A549 (cell line): ENCODE data around the gene TRAPPC3. TPM values are rescaled to one million over a fixed set of nuclear protein-coding genes. Genes with fewer than 3 reads are reported as not detected.

ENCODE experiments used
- ATAC-seq, 2 experiments: fragments of 200-7000 bp in 1 of 2; fragments of >200 bp in 1 of 2; cut with Nextera tagmentation in 1 of 2; cut with Tn5 transposase in 1 of 2; 3 replicates each; pipeline versions ENCODE4 v1.8.0 to v1.9.1; 2018 to 2020; ENCODE audit warnings: mild to moderate bottlenecking in 1 of 2, moderate library complexity in 1 of 2
- CTCF ChIA-PET: fragments of 300-600 bp; sonication (Branson Sonifier 250); formaldehyde crosslinking; extraction: SDS; loops from one replicate; lab custom pipeline; 2021; ENCODE audit warnings: antibody characterized with exemption, inconsistent platforms; lab: Yijun Ruan, JAX
- POLR2A ChIA-PET: fragments of 350-600 bp; formaldehyde crosslinking; extraction: SDS; loops from one replicate; lab custom pipeline; 2021; ENCODE audit warnings: antibody characterized with exemption, inconsistent platforms; lab: Yijun Ruan, JAX
- DNase-seq, 2 experiments: peaks; one replicate each; pipeline versions ENCODE4 v3.0.0 to v3.0.0-alpha.2; 2011 to 2016; ENCODE audit warnings: low read depth in 1 of 2, low spot score in 1 of 2
- FAIRE-seq: peaks from 2 replicates; lab custom pipeline; 2011; peaks lifted over from hg19 to GRCh38; lab: Jason Lieb, UNC
- H3K27ac ChIP-seq, 2 experiments: fragments of >200 bp; sonication (Bioruptor Twin); formaldehyde crosslinking; 3 replicates each; pipeline ENCODE4 v1.5.1; 2016 to 2017
- H3K4me1 ChIP-seq: fragments of >200 bp; sonication (Bioruptor Twin); formaldehyde crosslinking; 3 replicates; pipeline ENCODE4 v1.6.1; 2016
- H3K4me2 ChIP-seq: fragments of >200 bp; sonication (Bioruptor Twin); formaldehyde crosslinking; 3 replicates; pipeline ENCODE4 v1.6.1; 2016
- H3K4me3 ChIP-seq: fragments of >200 bp; sonication (Bioruptor Twin); formaldehyde crosslinking; 3 replicates; pipeline ENCODE4 v1.5.1; 2016
- H3K9me3 ChIP-seq: fragments of >200 bp; sonication (Bioruptor Twin); formaldehyde crosslinking; 3 replicates; pipeline ENCODE4 v1.6.1; 2016
- BHLHE40 ChIP-seq: IDR thresholded peaks from 2 replicates; pipeline ENCODE4 v1.6.1; 2012; ENCODE audit warnings: low read depth, low read length, inconsistent platforms
- CBX8 ChIP-seq: fragments of 200-600 bp; sonication (generic); IDR thresholded peaks from 2 replicates; pipeline ENCODE4 v1.6.1; 2016
- CEBPB ChIP-seq, 2 experiments: fragments of >200 bp in 1 of 2; sonication (Bioruptor Twin) in 1 of 2; formaldehyde crosslinking in 1 of 2; IDR thresholded peaks; 2 replicates each; pipeline ENCODE4 v1.6.1; 2012 to 2016
- CHD4 ChIP-seq: fragments of 200-600 bp; sonication (generic); IDR thresholded peaks from 2 replicates; pipeline ENCODE4 v1.6.1; 2016; ENCODE audit warnings: antibody characterized with exemption, mild to moderate bottlenecking, borderline replicate concordance
- EHF ChIP-seq: fragments of 250-450 bp; sonication (Bioruptor Pico); IDR thresholded peaks from 2 replicates; pipeline ENCODE4 v1.5.0; 2020; ENCODE audit warnings: mild to moderate bottlenecking
- EHMT2 ChIP-seq: fragments of 200-600 bp; sonication (generic); IDR thresholded peaks from 2 replicates; pipeline ENCODE4 v1.6.1; 2016; ENCODE audit warnings: antibody characterized with exemption, low read depth, mild to moderate bottlenecking, moderate library complexity
- EP300 ChIP-seq, 2 experiments: fragments of >200 bp; sonication (Bioruptor Twin); formaldehyde crosslinking; IDR thresholded peaks; 2 replicates in 1 of 2; 3 replicates in 1 of 2; pipeline ENCODE4 v1.6.1; 2016 to 2017
- GATA3 ChIP-seq: IDR thresholded peaks from 2 replicates; pipeline ENCODE4 v1.6.1; 2012; ENCODE audit warnings: borderline replicate concordance
- JUN ChIP-seq, 2 experiments: fragments of >200 bp; sonication (Bioruptor Twin); formaldehyde crosslinking; IDR thresholded peaks; 2 replicates in 1 of 2; 3 replicates in 1 of 2; pipeline ENCODE4 v1.6.1; 2016 to 2017
- MAZ ChIP-seq: fragments of 150-350 bp; IDR thresholded peaks from 2 replicates; pipeline ENCODE4 v1.6.1; 2014; ENCODE audit warnings: antibody characterized with exemption, low read depth, low read length, borderline replicate concordance
- MYC ChIP-seq: IDR thresholded peaks from 2 replicates; pipeline ENCODE4 v1.6.1; 2012; ENCODE audit warnings: mild to moderate bottlenecking, inconsistent platforms, low read length, improper control_type of control experiment, borderline replicate concordance
- NFE2L2 ChIP-seq: fragments of 150-350 bp; conservative IDR thresholded peaks from 2 replicates; pipeline ENCODE4 v1.6.1; 2014; ENCODE audit warnings: low read length
- NR3C1 ChIP-seq: fragments of >200 bp; sonication (Bioruptor Twin); formaldehyde crosslinking; IDR thresholded peaks from 3 replicates; pipeline ENCODE4 v1.6.1; 2017
- RNF2 ChIP-seq: fragments of 200-600 bp; sonication (generic); IDR thresholded peaks from 2 replicates; pipeline ENCODE4 v1.6.1; 2016; ENCODE audit warnings: low read depth, mild to moderate bottlenecking, antibody characterized with exemption, moderate library complexity, borderline replicate concordance
- WGBS: methylation state at CpG from one replicate; pipeline ENCODE4 v1.1.6; 2017; ENCODE audit errors: missing lambda C conversion rate; 5-methylcytosine and 5-hydroxymethylcytosine counted together
- polyA plus RNA-seq, 4 experiments: library from polyadenylated mRNA; depleted of rRNA in 3 of 4; stranded (reverse); fragments of >200 nt; fragmentation: RNase III in 1 of 4; extraction: RNeasy Plus Mini Kit Qiagen cat#74134 plus additional on column Dnase treatment in 1 of 4; gene quantifications; 2 replicates in 3 of 4; 3 replicates in 1 of 4; pipeline ENCODE4 v1.2.3, GENCODE V29; 2011 to 2017
- TF ChIP-seq, protein P1 (sequence below): fragments of 150-350 bp; IDR thresholded peaks from 2 replicates; pipeline ENCODE4 v1.6.1; 2014; ENCODE audit warnings: low read depth, mild to moderate bottlenecking, low read length
- TF ChIP-seq, protein P2 (sequence below): fragments of 450-650 bp; IDR thresholded peaks from 2 replicates; pipeline ENCODE4 v1.6.1; 2014; ENCODE audit warnings: antibody characterized with exemption
- TF ChIP-seq, protein P3 (sequence below): IDR thresholded peaks from 2 replicates; pipeline ENCODE4 v1.6.1; 2012
- TF ChIP-seq, protein P4 (sequence below): fragments of 200-600 bp; sonication (generic); IDR thresholded peaks from 2 replicates; pipeline ENCODE4 v1.6.1; 2016; ENCODE audit warnings: antibody characterized with exemption, mild to moderate bottlenecking, moderate library complexity
- TF ChIP-seq, protein P5 (sequence below): fragments of >200 bp; sonication (Bioruptor Twin); formaldehyde crosslinking; IDR thresholded peaks from 3 replicates; pipeline ENCODE4 v1.5.1; 2016

TRAPPC3 gene
- polyA plus RNA-seq, 2 of the 4 experiments (the other 2 are of a cell fraction), result 62.2 to 103 TPM

DNA sequence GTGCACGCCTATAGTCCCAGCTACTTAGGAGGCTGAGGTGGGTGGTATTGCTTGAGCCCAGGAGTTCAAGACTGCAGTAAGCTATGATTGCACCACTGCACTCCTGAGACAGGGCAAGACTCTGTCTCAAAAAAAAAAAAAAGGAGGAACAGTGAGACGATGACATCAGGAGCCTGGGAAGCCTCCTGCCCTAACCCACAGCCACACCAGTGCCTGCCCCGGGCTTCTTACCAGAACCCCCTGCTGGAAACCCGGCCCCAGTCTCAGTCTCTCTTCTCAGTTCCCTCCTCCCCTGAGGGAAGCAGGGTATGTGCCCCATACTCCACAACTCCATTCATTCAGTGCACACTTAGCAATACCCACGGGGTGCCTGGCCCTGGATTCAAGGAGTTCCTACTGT is 33.4 kb downstream of the TRAPPC3 start:
- POLR2A ChIA-PET, result no interaction called here
- Histone ChIP-seq H3K4me2 (no peak overlapping the region), H3K4me1 (no peaks in the 10 kb centered on the region), H3K9me3 (no peaks in the 10 kb centered on the region), H3K4me3 (no peak overlapping the region)
- CTCF ChIA-PET, result interaction anchor here (1.2 to 8.0 kb wide), 4 partner anchors 16 to 72 kb away, joined by 3 to 49 read pairs (median 8); no protein-coding TSS in a partner anchor
- ATAC-seq, result no peak; a peak in 1 of 6 replicates
- TF ChIP-seq CEBPB (IDR thresholded peaks at IDR 0.05), result no peak
- no peak for TF ChIP-seq RNF2
- TF ChIP-seq MAZ, result no peak
- TF ChIP-seq BHLHE40, result no peak
- no peak for TF ChIP-seq GATA3
- TF ChIP-seq, protein P1, sequence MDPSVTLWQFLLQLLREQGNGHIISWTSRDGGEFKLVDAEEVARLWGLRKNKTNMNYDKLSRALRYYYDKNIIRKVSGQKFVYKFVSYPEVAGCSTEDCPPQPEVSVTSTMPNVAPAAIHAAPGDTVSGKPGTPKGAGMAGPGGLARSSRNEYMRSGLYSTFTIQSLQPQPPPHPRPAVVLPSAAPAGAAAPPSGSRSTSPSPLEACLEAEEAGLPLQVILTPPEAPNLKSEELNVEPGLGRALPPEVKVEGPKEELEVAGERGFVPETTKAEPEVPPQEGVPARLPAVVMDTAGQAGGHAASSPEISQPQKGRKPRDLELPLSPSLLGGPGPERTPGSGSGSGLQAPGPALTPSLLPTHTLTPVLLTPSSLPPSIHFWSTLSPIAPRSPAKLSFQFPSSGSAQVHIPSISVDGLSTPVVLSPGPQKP, result no peak
- no peak for TF ChIP-seq CBX8
- TF ChIP-seq, protein P2, sequence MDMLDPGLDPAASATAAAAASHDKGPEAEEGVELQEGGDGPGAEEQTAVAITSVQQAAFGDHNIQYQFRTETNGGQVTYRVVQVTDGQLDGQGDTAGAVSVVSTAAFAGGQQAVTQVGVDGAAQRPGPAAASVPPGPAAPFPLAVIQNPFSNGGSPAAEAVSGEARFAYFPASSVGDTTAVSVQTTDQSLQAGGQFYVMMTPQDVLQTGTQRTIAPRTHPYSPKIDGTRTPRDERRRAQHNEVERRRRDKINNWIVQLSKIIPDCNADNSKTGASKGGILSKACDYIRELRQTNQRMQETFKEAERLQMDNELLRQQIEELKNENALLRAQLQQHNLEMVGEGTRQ, result no peak
- TF ChIP-seq NFE2L2, result no peak
- TF ChIP-seq, protein P3, sequence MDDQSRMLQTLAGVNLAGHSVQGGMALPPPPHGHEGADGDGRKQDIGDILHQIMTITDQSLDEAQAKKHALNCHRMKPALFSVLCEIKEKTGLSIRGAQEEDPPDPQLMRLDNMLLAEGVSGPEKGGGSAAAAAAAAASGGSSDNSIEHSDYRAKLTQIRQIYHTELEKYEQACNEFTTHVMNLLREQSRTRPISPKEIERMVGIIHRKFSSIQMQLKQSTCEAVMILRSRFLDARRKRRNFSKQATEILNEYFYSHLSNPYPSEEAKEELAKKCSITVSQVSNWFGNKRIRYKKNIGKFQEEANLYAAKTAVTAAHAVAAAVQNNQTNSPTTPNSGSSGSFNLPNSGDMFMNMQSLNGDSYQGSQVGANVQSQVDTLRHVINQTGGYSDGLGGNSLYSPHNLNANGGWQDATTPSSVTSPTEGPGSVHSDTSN, result no peak
- TF ChIP-seq JUN (IDR thresholded peaks at IDR 0.05), result no peak
- TF ChIP-seq, all 56 proteins: peak for 0
- 62% methylated on average over 5 of the region's 5 CpGs for WGBS
- no peak for DNase-seq
- no peak for FAIRE-seq
- no peak overlapping the region for H3K27ac ChIP-seq

DNA sequence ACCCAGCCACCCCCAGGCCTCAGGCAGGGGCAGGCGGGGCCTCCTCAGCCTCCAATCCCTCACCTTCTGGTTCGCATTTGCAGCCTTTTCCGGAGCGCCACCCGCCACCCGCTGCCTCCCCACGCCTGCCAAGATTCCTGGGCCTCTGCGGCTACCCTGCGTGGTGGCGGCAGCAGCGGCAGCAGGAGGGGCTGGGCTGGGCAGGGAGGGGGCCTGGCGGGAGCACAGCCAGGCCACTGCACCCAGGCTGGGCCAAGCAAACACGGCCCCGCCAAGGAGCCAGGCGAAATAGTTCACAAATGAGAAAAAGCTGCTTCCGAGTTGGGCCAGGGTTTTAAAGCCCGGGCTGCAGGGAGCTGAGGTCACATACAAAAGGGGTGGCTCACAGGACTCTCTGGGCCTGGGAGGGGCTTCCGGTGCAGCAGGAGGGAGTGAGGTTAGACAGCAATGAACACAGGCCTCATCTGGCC is 34.1 kb downstream of the TRAPPC3 start:
- DNase-seq, result no peak
- no peak overlapping the region for H3K27ac ChIP-seq
- CTCF ChIA-PET, result interaction anchor here (1.2 to 8.0 kb wide), 3 partner anchors 19 to 257 kb away, joined by 3 to 49 read pairs (median 7); no protein-coding TSS in a partner anchor
- no peak for FAIRE-seq
- H3K4me2 ChIP-seq, result no peak overlapping the region
- POLR2A ChIA-PET, result no interaction called here
- H3K4me3 ChIP-seq, result no peak overlapping the region
- no peak for ATAC-seq
- H3K4me1 ChIP-seq, result no peaks in the 10 kb centered on the region
- TF ChIP-seq MYC, result no peak
- TF ChIP-seq, protein P4, sequence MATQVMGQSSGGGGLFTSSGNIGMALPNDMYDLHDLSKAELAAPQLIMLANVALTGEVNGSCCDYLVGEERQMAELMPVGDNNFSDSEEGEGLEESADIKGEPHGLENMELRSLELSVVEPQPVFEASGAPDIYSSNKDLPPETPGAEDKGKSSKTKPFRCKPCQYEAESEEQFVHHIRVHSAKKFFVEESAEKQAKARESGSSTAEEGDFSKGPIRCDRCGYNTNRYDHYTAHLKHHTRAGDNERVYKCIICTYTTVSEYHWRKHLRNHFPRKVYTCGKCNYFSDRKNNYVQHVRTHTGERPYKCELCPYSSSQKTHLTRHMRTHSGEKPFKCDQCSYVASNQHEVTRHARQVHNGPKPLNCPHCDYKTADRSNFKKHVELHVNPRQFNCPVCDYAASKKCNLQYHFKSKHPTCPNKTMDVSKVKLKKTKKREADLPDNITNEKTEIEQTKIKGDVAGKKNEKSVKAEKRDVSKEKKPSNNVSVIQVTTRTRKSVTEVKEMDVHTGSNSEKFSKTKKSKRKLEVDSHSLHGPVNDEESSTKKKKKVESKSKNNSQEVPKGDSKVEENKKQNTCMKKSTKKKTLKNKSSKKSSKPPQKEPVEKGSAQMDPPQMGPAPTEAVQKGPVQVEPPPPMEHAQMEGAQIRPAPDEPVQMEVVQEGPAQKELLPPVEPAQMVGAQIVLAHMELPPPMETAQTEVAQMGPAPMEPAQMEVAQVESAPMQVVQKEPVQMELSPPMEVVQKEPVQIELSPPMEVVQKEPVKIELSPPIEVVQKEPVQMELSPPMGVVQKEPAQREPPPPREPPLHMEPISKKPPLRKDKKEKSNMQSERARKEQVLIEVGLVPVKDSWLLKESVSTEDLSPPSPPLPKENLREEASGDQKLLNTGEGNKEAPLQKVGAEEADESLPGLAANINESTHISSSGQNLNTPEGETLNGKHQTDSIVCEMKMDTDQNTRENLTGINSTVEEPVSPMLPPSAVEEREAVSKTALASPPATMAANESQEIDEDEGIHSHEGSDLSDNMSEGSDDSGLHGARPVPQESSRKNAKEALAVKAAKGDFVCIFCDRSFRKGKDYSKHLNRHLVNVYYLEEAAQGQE, result no peak
- no peak for TF ChIP-seq CHD4
- TF ChIP-seq EP300 (IDR thresholded peaks at IDR 0.05), result no peak
- TF ChIP-seq NR3C1, result no peak
- no peak for TF ChIP-seq EHMT2
- no peak for TF ChIP-seq EHF
- TF ChIP-seq, protein P5, sequence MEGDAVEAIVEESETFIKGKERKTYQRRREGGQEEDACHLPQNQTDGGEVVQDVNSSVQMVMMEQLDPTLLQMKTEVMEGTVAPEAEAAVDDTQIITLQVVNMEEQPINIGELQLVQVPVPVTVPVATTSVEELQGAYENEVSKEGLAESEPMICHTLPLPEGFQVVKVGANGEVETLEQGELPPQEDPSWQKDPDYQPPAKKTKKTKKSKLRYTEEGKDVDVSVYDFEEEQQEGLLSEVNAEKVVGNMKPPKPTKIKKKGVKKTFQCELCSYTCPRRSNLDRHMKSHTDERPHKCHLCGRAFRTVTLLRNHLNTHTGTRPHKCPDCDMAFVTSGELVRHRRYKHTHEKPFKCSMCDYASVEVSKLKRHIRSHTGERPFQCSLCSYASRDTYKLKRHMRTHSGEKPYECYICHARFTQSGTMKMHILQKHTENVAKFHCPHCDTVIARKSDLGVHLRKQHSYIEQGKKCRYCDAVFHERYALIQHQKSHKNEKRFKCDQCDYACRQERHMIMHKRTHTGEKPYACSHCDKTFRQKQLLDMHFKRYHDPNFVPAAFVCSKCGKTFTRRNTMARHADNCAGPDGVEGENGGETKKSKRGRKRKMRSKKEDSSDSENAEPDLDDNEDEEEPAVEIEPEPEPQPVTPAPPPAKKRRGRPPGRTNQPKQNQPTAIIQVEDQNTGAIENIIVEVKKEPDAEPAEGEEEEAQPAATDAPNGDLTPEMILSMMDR, result no peak
- TF ChIP-seq, all 56 proteins: peak for 0
- 75% methylated on average over 7 of the region's 18 CpGs for WGBS
- no peaks in the 10 kb centered on the region for H3K9me3 ChIP-seq
